Common myeloid progenitor, CD34-positive (primary cell): Measurements from ENCODE around the gene TRAF3.

Experiments
- CTCF ChIA-PET: fragments of 350-600 bp; sonication (Branson Sonifier 250); formaldehyde crosslinking; loops from one replicate; lab custom pipeline; 2021; ENCODE audit warnings: antibody characterized with exemption; lab: Charles Lee
- POLR2A ChIA-PET: fragments of 350-600 bp; sonication (Branson Sonifier 250); formaldehyde crosslinking; loops from one replicate; lab custom pipeline; 2021; ENCODE audit warnings: antibody characterized with exemption; lab: Charles Lee
- DNase-seq, 3 donors: peaks; one replicate each; pipeline versions ENCODE4 v3.0.0 to v3.0.0-alpha.2; 2013
- H3K27ac ChIP-seq, 2 experiments: 1 replicate in 1 of 2; 2 replicates in 1 of 2; pipeline ENCODE4 v1.7.0; 2013; ENCODE audit warnings: inconsistent platforms in 2 of 2, low read length in 2 of 2, mild to moderate bottlenecking in 2 of 2, low read depth in 1 of 2, moderate library complexity in 1 of 2; ENCODE audit not compliant: severe bottlenecking in 2 of 2, insufficient read depth in 1 of 2, poor library complexity in 1 of 2
- H3K27me3 ChIP-seq, 5 experiments: replicated peaks in 2 of 5; 1 replicate in 3 of 5; 2 replicates in 2 of 5; pipeline versions ENCODE4 v1.6.1 to v1.7.0; 2013; ENCODE audit warnings: low read length in 4 of 5, mild to moderate bottlenecking in 2 of 5, moderate library complexity in 2 of 5, inconsistent platforms in 1 of 5; ENCODE audit not compliant: insufficient read depth in 5 of 5, control insufficient read depth in 4 of 5
- H3K36me3 ChIP-seq, 4 experiments: 1 replicate in 2 of 4; 2 replicates in 2 of 4; pipeline versions ENCODE4 v1.6.1 to v1.7.0; 2013; ENCODE audit warnings: low read length in 3 of 4, control low read depth in 1 of 4, mild to moderate bottlenecking in 1 of 4; ENCODE audit not compliant: control insufficient read depth in 4 of 4, insufficient read depth in 4 of 4
- H3K4me1 ChIP-seq, 4 experiments: 1 replicate in 3 of 4; 2 replicates in 1 of 4; pipeline versions ENCODE4 v1.6.1 to v1.7.1; 2013; ENCODE audit warnings: low read length in 3 of 4, mild to moderate bottlenecking in 3 of 4, control low read depth in 1 of 4, inconsistent platforms in 1 of 4, moderate library complexity in 1 of 4; ENCODE audit not compliant: control insufficient read depth in 4 of 4, insufficient read depth in 4 of 4; ENCODE audit errors: control extremely low read depth in 1 of 4
- H3K4me3 ChIP-seq, 7 experiments: 1 replicate in 4 of 7; 2 replicates in 3 of 7; pipeline versions ENCODE4 v1.5.1 to v1.7.0; 2013; ENCODE audit warnings: mild to moderate bottlenecking in 7 of 7, low read length in 6 of 7, moderate library complexity in 6 of 7, inconsistent platforms in 2 of 7, low read depth in 2 of 7, control low read depth in 1 of 7; ENCODE audit not compliant: insufficient read depth in 4 of 7, control insufficient read depth in 1 of 7; ENCODE audit errors: extremely low read depth in 1 of 7
- H3K9me3 ChIP-seq, 5 experiments: 1 replicate in 4 of 5; 2 replicates in 1 of 5; pipeline versions ENCODE4 v1.6.1 to v1.7.1; 2013; ENCODE audit warnings: low read length in 4 of 5, mild to moderate bottlenecking in 2 of 5, inconsistent platforms in 1 of 5, low read depth in 1 of 5, moderate library complexity in 1 of 5; ENCODE audit not compliant: control insufficient read depth in 4 of 5, insufficient read depth in 2 of 5; ENCODE audit errors: control extremely low read depth in 1 of 5
- WGBS: methylation state at CpG from one replicate; pipeline ENCODE4 v1.1.5; 2013; ENCODE audit not compliant: insufficient coverage; 5-methylcytosine and 5-hydroxymethylcytosine counted together

The TRAF3 gene

DNA sequence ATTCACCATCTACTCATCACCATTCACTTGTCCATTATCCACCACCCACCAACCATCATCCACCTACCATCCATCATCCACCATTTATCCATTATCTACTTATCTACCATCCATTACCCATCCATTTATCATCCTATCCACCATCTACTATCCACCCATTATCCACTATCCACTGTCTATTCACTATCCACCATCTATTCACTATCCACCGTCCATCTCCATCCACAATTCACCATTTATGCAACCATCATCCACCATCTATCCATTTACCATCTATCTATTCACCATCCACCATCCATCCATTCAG lies 143.7 kb downstream of the TRAF3 start:
- H3K4me1 ChIP-seq = peaks cover 0 to 16% (median 13%) of the 10 kb centered on the region in 4 experiments
- H3K27ac ChIP-seq = no peak overlapping the region
- H3K27me3 ChIP-seq = peaks cover 6 to 60% (median 36%) of the 10 kb centered on the region in 5 experiments
- POLR2A ChIA-PET = no interaction called here
- WGBS = 100% methylated on average over 1 of the region's 1 CpG
- CTCF ChIA-PET = no interaction called here
- no peak for DNase-seq
- H3K4me3 ChIP-seq = no peak overlapping the region
- no peaks in the 10 kb centered on the region for H3K36me3 ChIP-seq
- H3K9me3 ChIP-seq = peaks cover 0 to 11% (median 4%) of the 10 kb centered on the region in 5 experiments

- no peaks in the 10 kb centered on the region for H3K36me3 ChIP-seq
- H3K9me3 ChIP-seq = peaks cover 0 to 11% (median 4%) of the 10 kb centered on the region in 5 experiments
- H3K4me1 ChIP-seq = peaks cover 0 to 16% (median 12%) of the 10 kb centered on the region in 4 experiments
- no peak for DNase-seq
- CTCF ChIA-PET = no interaction called here
- H3K4me3 ChIP-seq = peak within 1 kb of the TSS in 2 of 7 experiments; percentile 32 to 38
- WGBS = 8% methylated on average over 40 of the region's 56 CpGs
- peaks cover 6 to 69% (median 40%) of the 10 kb centered on the region in 5 experiments for H3K27me3 ChIP-seq
- POLR2A ChIA-PET = interaction anchor here (0.6 kb wide), 1 partner anchor 482 kb away, joined by 6 read pairs; no protein-coding TSS in a partner anchor
- H3K27ac ChIP-seq = no peak within 1 kb of the TSS
These were observed 145.4 kb downstream of the TRAF3 start, which contains the start of gene AMN for GRCh38 chr14:102922490-102923200. Gene AMN, plus strand, starts transcription at chr14:102922663. Its CDS starts 26 bp downstream, at chr14:102922689.

DNA sequence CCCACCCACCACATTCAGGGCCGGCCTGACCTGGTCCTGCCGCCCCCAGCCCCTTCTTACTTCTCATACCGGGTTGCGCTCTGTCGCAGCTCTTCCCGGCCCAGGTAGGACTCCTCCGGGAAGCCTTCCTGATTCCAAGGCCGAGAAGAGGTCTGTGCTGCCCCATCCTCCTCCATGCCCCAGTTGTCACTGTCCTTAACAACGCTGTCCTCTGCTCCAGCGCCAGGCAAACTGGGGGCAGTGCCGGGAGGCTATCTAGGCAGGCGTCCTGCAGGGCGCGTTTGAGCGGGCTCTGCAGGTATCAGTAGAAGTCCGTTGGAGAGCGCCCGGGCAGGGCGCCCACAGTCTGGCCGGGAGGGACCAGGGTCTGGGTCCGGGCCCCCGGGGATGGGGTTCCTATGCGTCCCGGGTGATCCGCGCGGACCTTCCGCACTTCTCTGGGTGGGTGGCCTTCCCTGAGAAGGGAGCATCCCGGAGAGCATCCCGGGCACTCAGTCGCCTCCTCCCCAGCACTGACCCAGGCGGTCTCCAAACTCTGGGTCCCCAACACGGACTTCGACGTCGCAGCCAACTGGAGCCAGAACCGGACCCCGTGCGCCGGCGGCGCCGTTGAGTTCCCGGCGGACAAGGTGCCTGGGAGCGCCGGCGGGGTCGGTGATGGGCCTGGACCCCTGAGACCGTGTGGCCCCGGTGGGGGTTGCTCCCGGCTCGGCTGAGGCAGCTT lies 146.1 kb downstream of the TRAF3 start:
- Histone ChIP-seq H3K36me3 (no peaks in the 10 kb centered on the region), H3K4me1 (peaks cover 0 to 23% (median 17%) of the 10 kb centered on the region in 4 experiments), H3K27ac (no peak overlapping the region), H3K4me3 (peak overlapping the region in 1 of 7 experiments; percentile 32), H3K27me3 (peaks cover 6 to 69% (median 40%) of the 10 kb centered on the region in 5 experiments), H3K9me3 (peaks cover 0 to 11% (median 4%) of the 10 kb centered on the region in 5 experiments)
- ChIA-PET POLR2A (no interaction called here), CTCF (interaction anchor here (1.4 kb wide), 1 partner anchor 73 kb away, joined by 4 read pairs; no protein-coding TSS in a partner anchor)
- 9% methylated on average over 43 of the region's 53 CpGs for WGBS
- no peak for DNase-seq

- no peak for DNase-seq
- Histone ChIP-seq H3K36me3 (no peaks in the 10 kb centered on the region), H3K27me3 (peaks cover 6 to 74% (median 40%) of the 10 kb centered on the region in 5 experiments), H3K4me3 (no peak overlapping the region), H3K4me1 (peaks cover 0 to 29% (median 24%) of the 10 kb centered on the region in 4 experiments), H3K9me3 (peaks cover 0 to 11% (median 4%) of the 10 kb centered on the region in 5 experiments), H3K27ac (no peak overlapping the region)
- POLR2A ChIA-PET = no interaction called here
- whole genome bisulfite sequencing = 48% methylated on average over 10 of the region's 11 CpGs
- CTCF ChIA-PET = interaction anchor here (0.9 to 1.4 kb wide), 4 partner anchors 11 to 399 kb away, joined by 3 to 4 read pairs (median 3); no protein-coding TSS in a partner anchor
These were observed 146.8 kb downstream of the TRAF3 start for GRCh38 chr14:102923925-102924486.

DNA sequence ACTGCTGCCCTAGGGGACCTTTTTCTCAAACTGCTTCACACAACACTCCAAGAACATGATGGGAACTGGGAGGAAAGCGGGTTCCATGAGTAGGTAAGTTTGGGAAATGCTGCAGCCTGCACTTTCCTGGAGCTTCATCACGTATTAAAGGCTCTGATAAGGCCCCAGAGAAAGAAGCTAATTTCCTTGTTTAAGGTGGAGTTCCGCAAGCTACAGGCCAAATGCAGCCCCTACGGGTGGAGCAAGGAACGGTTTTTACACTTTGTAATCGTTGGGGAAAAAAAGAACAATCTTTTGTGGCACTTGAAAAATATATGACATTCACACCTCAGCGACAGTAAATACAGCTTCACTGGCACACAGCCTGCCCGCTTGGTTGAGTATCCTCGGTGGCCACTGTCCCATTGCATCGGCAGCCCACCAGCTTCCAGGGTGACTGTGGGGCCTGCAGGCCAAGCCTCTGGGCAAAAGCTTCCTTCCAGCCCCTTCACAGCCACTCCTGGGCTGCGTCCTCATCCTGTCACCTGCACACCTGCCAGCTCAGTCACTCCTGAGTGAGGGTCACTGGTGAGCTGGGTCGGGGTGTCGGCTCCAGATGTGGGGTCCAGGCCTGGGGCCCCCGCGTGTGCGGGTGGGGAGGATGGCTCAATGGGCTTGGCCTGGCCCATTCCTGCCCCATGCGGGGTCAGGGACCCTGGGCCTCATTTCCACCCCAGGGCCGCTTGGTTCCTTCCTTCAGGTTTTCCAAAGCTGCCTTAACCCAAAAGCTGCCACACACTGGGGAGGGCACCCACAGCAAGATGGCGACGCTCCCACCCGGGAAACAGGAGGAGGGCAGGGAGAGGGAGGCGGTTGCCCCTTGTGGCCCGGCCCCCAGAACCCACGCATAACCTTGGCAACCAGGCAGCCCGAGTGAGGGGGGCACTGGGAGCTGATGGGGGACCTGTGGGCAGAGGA lies 147.7 kb downstream of the TRAF3 start:
- Histone ChIP-seq H3K4me3 (no peak overlapping the region), H3K4me1 (peaks cover 0 to 38% (median 33%) of the 10 kb centered on the region in 4 experiments), H3K27ac (no peak overlapping the region), H3K27me3 (peaks cover 6 to 82% (median 42%) of the 10 kb centered on the region in 5 experiments), H3K9me3 (peaks cover 0 to 11% (median 4%) of the 10 kb centered on the region in 5 experiments), H3K36me3 (no peaks in the 10 kb centered on the region)
- ChIA-PET POLR2A (no interaction called here), CTCF (interaction anchor here (0.9 to 1.4 kb wide), 4 partner anchors 10 to 400 kb away, joined by 3 to 4 read pairs (median 3); no protein-coding TSS in a partner anchor)
- peak in 1 of 3 donors; percentile 23 for DNase-seq
- 90% methylated on average over 19 of the region's 25 CpGs for WGBS

- WGBS = 80% methylated on average over 7 of the region's 11 CpGs
- H3K27me3 ChIP-seq = peaks cover 6 to 89% (median 42%) of the 10 kb centered on the region in 5 experiments
- CTCF ChIA-PET = no interaction called here
- POLR2A ChIA-PET = no interaction called here
- DNase-seq = no peak
- H3K36me3 ChIP-seq = no peaks in the 10 kb centered on the region
- H3K9me3 ChIP-seq = peaks cover 0 to 7% (median 3%) of the 10 kb centered on the region in 5 experiments
- no peak overlapping the region for H3K4me3 ChIP-seq
- H3K4me1 ChIP-seq = peaks cover 0 to 40% (median 34%) of the 10 kb centered on the region in 4 experiments
- no peak overlapping the region for H3K27ac ChIP-seq
These were observed 148.4 kb downstream of the TRAF3 start for GRCh38 chr14:102925646-102926045.
